SK-N-SH treated with all-trans-retinoic acid at 6 μM for 48 hours (cell line): ENCODE data around the gene RNU1-4.
"Not testable (repeated sequence)": the region's sequence is repeated elsewhere in the genome, so short reads cannot be mapped to it uniquely, and the experiment has no call there.

Experiments used
- ATAC-seq: fragments of 200-7000 bp; cut with Tn5 transposase; 3 replicates; pipeline ENCODE4 v1.9.1; 2020; ENCODE audit warnings: mild to moderate bottlenecking, moderate library complexity

The RNU1-4 gene

DNA sequence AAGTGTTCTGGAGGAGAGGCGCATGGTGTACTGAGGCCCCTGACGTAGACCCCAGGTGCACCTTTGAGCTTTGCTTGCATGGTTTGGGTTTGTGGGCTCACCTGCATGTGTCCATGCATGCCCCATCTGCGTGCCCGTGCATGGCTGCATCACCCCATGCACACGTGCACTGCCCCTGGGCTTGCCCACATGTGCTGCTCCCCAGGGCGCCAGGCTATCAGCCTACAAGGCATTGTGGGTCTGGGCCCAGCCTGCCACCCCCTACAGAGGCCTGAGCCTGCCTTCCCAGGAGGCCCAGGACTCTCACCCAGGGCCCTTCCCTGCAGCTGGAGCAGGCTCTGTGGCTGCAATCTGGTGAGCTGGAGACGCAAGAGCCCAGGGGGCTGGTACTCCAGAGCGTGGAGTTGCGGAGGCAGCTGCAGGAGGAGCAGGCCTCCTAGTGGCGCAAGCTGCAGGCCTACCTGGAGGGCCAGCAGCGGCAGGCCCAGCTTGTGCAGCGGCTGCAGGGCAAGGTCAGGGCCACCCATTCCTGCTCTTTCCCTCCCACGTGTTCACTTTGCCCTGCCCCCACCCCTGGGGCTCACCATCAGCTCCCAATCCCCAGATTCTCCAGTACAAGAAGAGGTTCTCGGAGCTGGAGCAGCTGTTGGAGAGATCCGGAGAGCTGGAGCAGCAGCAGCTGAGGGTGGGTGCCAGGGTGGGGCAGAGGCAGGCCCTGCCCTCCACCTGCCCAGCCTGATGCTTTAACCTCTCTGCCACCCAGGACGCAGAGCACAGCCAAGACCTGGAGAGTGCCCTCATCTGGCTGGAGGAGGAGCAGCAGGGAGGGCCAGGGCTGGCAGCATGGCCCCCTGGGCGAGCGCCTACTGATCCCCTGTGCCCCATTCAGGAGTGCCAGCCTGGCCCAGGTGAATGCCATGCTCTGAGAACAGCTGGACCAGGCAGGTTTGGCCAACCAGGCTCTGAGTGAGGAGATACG lies 9.9 kb downstream of the RNU1-4 start:
- ATAC-seq = peak; percentile 83

DNA sequence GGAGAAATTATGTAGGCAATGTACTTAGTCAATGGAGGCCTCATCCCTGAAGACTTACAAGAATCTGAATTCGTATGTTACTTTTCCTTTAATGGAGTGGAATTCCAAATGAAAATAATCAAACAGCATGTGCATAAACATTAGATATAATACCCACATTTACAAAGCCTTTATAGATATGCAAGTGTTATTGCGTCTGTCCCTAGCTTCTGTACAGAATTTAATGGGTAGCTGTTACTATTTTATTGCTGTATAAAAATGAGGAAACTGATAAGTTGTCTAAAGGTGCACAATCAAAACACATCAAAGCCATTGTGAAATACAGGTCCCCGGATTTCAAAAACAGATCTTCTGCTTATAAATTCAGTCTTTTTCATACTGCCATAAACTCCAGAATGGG lies 12.5 kb downstream of the RNU1-4 start:
- ATAC-seq = not testable (repeated sequence)

DNA sequence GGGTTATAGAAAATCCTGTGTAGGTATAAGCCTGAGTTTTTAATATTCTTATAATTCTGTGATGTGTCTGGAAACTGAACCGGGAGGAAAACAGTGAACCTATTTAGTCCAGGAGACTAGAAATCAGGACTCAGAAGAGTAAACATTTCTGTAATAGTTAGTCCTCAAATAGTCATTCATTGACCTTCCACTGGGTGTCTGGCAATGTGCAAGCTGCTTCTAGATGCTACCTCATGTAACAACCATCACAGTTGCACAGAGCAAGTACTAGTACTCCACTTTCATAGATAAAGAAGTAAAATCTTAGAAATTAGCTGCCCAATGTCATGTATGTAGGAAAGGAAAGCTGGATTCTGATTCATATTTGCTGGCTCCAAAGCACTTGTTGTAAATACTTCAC lies 15.1 kb downstream of the RNU1-4 start:
- peak; percentile 62 for ATAC-seq

DNA sequence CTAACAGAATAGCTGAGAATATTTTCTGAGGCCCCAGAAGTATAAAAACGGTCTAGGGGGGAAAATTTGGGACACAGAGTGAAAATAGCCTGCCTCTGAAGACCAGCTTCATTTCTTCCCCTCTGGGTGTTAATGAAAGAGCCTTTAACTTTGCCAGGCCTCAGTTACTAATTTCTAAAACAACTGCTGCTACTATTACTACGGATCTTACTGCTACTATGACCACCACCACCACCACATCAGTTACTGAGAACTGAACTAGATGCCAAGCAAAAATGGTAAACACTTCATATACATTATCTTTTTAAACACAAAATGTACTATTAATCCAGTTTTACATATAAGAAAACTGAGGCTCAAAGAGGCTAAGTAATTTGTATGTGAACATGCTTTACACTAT lies 15.6 kb downstream of the RNU1-4 start:
- not testable (repeated sequence) for ATAC-seq

DNA sequence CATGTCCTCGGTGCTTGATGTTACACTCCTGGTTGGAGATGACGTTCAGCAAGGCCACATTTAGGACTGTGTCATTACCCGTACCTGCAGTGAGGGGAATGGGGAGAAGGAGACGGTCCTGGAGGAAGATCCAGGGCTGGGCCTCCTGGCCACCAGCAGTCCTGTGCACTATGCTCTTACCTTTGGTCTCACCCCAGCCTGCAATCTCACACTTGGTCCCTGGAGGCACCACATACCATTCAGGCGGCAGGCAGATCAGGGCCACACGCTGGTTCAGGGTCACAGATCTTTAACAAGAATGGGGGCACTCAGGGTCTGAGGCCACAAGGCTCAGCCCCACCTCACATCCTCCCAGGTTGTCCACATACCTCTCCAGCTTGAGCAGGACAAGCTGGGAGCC lies 17.3 kb downstream of the RNU1-4 start:
- peak; percentile 27; the same call in 1 of the 3 replicates for ATAC-seq

DNA sequence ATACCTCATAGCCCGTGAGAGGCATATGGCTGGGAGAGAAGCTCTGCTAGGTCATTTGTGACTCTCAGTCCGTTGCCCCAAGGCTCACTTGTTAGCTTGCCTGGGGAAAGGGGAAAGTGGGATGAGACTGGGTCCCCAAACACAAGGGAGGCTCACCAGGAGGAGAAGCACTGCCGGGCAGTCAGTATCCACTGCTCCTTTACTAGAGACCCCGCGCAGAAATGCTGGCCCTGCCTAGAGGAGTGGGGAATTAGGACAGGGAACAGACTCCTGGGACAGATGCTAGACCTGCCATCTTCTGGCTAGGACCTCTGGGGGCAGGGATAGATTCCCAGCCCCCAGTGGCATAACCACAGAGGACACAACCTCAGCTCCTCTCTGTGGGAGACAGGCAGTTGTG lies 17.7 kb downstream of the RNU1-4 start:
- ATAC-seq = not testable (repeated sequence)

DNA sequence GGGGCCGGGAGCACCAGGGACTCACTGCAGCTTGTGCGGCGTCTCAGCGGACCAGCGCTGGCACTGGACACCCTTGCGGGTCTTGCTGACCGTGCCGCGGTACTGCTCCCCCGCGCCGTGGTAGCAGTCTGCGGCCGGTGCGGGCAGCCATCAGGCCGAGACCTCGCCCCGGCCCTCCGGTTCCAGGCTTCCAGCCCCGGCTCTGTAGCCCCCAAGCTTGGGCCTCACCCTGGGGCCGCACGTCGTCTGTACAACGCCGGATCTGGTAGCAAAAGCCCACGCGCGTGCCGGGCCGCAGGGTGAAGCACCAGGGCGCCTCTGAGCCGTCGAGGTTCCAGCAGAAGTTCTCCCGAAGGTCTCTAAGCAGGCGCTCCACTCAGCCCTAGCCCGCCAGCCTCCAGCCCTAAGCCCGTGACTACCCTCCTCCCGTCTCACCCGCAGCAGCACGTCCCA lies 18.8 kb downstream of the RNU1-4 start:
- ATAC-seq = not testable (repeated sequence)

DNA sequence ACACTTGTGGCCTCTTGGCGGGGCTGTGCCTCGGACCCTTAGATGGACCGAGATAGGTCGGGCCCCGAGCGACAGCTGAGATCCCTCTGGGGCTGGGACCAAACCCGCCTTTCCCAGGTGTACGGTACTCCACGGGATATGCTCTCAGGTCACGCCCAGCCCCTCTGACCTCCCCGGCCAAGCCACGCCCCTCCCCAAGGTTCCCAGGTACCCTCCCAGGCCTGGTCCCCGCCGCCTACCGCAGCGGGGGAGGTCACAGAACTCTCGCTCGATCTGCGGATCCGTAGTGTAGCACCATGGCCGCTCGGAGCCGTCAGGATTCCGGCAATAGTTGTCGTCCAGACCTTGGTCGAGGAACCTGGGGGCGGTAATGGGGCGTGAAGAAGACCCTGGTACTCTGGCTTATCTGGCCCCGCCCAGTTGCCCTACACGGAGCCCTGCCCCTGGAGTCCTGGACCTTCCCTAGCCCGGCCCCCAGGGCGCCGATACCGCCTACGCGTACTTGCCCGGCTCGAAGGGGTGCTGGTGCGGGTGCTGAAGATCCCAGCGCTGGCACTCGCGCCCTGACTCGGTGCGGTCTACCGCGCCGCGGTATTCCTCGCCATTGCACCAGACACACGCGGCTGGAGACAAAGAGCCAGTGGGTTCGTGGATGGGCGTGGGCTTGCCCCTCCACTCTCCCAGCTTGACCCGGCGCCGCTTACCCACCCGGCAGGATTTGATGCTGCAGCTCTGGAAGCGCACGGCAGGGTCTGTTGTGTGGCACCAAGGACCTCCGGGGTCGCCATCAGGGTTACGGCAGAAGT lies 19.5 kb downstream of the RNU1-4 start:
- not testable (repeated sequence) for ATAC-seq

DNA sequence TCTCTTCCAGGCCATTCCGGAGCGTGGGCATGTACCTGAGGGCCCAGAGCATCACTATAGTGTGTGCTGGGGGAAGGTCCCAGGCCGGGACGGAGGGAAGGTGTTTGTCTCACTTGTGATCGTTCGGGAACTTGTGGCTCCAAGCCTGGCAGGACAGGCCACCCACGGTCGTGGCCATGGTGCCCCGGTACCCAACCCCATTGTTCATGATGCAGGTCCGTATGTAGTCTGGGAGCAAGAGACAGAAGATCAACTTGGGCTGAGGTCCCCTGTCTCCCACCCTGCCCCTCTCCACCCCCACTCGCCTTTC lies 20.1 kb downstream of the RNU1-4 start:
- not testable (repeated sequence) for ATAC-seq

DNA sequence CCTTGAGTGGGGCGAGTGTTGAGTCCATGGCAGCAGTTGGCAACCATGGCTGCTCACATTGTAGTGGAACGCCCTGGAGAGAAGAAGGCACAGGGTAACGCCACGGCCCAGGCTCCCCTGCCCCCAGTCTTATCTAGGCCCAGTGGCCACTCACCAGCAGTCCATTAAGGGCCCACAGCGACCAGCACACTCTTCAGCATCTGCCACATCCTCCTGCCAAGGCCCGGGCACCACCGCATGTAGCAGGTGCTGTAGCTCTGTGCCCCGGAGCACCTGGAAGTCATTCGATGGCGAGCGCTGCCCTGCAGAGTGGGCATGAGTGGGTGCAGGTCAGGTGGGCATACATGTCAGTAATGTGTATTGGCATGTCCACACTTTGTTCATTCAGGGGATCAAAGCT lies 20.5 kb downstream of the RNU1-4 start:
- ATAC-seq = not testable (repeated sequence)

DNA sequence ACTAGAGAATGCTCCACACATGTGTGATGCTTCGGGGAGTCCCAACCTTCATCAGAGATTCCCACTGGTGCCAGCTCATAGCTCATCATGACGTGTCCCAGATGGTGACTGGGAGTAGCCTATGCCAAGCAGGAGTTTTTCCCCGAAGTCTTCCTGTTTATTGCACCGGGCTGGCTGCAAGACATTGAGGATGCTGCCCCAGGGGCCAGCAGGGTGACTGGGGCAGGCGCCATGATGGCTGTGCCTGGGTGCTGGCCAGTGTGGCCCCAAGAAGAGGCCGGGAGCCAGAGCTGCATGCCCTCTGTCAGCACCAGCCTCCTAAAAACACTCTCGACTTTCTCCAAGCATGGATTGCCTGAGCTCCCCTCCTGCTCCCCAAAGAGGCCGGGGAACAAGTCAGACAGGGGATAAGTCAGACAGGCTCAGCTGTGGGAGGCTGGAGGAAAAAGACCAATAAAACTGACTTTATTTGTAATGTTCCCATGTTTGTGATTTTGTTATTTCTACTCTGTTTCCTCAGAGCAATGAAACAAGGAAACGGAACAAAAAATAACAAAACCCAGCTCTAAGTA lies 24.0 kb downstream of the RNU1-4 start:
- peak; percentile 58 for ATAC-seq

DNA sequence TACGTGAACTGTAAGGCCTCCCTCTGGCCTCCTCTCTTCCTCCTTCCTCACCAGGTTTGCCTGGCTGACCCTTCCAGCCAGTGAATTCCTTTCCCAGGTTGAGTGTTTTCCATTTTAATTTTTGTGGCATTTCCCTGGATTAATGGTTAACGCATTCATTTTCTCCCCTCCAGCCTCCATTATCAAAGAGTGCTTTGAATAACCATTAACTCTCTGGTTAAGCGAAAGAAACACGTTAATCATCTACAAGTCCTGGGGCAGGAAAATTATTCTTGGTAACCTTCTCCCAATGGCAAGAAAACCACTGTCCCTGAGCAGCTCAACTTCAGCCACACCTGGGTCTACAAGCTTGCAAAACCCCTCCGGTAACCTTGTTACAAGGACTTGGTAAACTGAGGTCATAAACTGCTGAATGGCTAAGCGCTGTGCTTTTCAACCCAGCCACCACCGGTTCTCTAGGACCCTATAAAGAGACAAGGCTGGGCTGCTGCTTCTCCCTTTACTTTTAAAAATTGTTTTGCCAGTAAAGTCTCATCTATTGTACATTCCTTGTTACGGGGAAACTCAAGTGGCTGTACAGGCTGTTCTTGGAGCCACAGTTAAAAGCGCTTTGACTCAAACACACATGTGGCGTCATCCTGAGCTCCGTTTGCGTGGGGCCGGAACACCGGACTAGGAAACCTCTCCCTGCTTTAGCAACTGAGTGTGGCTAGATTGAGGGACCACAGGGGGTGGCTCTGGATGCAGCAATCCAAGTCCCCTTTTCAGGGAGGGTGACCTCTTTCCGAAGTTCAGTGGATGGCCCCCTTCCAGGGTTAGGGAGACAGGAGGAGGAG lies 24.7 kb downstream of the RNU1-4 start:
- not testable (repeated sequence) for ATAC-seq

DNA sequence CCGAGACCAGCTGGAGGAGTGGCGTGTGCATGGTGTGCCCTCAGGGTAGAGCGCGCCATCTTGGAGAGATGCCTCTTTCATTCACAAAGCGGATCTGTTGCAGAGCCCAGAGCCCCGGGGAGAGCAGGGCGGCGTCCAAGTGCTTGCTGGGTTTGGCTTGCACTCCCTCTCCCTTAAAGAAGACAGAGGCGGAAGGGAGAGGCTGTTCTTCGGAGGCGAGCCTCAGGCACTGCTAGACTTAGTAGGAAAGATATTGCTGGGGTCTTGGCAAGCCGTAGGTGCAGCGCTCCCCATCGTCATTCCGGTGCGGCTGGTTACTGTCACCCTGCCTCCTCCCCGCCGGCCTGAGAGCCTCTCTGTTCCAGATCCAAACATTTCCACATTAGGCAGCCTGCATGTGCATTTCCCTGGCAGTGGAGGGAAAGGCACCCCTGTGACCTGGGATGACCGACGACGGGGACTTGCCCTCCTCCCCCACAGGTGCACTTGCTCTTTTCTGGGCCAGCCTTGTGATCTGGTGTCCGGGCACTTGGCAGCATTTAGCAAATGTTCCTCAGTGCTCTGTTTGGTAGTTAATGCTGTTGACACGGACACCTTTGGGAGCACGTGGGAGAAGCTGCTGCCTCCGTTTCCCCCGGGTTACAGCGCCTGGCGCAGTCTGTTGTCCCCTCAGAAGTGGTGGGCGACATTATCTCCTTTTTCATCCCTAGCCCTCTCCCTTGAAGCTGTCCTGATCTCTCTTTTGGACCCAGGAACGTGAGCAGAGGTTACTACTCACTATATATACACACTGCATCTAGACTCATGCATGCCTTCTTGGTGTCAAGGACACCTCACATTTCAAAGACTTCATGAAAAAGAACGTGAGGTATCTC lies 25.7 kb downstream of the RNU1-4 start:
- ATAC-seq = not testable (repeated sequence)

DNA sequence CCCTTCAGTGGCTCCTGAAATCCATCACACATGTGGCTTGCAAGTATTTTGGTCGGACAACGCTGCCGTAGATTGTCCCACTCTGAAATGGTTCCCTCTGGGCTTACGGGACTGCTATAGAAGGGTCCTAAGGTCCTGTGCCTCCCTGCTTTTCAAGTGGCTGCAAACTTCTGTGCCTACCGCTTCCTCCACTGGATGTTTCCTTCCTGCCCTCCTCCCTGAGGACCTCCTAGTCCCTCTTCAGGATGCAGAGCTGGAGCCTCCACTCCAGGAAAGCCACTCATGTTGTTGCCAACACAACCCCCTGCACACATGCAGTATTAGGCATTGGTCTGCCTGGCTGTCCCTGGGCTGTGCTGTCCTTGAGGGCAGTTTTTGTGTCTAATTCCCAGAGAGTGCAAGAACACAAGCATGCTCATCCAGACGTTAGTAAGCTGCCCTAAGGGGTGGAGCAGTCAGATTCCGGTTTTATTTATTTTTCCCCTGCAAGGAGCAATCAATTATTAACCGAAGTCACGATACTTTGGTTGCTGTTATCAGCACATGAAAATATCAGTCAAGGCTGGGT lies 26.5 kb downstream of the RNU1-4 start:
- ATAC-seq = not testable (repeated sequence)

DNA sequence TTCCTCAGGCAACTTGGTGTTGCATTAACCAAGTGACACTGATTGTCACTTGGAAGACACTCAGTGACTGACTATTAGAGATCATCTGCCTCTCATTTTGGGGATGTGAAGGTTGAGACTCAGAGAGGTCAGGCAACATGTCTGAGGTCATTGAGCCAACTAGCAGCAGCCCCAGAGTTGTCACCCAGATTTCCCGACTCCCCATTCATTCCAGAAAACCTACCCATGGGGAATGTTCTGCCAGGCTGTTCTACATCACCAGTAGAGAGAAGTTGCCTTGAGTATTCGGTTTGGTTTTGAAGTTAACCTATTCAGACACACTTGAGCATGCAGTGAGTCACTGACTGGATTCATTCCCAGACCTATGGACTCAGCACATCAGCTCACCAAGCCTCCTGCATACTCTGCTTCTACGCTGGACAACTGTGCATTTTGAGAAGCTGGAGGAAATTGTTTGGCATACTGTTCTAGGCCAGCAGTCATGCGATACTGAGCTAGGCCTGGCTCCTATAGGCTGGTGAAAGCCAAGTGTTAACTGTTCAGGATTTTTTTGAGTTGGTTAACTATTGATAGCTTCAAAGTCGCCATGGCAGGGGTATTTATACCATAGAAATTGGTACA lies 29.9 kb downstream of the RNU1-4 start:
- peak; percentile 99 for ATAC-seq

DNA sequence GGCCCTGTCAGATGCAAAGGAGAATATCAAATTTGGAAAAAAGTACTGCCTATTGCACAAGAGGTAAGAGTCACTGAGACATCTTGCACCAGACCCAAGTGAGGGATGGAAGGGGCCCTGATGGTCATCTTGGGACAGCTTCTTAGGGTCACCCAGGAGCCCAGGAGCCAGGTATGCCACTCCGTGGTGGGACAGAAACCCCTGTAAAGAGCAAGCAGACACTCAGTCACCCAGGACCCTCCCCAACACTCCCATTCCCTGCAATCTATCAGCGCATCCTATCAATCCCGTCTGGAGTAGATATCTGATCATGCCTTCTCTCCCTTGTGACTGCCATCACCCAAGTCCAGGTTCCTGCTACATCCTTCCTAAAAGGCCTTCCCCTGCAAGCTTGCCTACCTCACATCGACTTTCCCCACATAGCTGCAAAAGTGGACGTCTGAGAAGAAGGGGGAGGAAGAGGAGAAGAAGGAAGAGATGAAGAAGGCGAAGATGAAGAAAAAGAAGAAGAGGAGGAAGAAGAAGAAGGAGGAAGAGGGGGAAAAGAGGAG lies 30.7 kb downstream of the RNU1-4 start:
- ATAC-seq = peak; percentile 1; the same call in 1 of the 3 replicates

DNA sequence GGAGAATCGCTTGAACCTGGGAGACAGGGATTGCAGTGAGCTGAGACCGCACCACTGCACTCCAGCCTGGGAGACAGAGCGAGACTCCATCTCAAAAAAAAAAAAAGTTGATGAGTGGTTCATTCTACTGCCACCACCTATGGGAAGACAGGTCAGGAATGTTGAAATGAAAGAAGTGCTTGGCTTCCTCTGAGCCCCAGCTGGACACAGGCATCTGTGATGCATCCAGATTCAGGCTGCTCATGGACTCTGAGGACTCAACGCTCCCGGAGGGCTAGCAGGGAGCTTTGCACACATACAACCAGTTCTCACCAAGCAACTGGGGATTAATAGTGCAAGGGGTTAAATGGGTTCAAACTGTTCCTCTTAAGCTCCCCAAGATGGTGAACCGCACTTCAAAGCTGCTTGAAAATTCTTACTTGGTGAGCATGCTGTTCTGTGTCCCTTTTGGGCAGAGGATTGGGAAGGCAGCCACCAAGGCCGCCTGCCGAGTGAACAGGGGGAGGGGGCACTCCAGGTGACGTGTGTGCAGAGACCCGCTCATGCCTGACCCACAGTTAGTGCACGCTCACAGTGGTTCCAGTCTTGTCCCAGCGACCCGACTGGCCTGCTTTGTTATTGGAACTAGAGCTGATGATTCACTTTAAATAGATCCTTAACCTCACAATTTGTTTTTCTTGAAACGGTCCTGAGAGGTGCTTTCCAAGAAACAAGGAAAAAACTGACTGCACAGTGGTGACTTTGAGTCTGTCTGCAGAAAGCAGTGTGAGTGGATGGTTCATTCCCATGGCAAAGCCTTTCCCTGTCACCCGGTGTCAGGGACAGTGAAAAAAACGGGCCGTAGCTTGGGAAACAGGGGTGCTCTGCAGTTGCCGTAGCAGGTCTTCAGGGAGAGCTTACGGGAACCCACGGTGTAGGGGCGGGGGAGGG lies 32.2 kb downstream of the RNU1-4 start:
- not testable (repeated sequence) for ATAC-seq

DNA sequence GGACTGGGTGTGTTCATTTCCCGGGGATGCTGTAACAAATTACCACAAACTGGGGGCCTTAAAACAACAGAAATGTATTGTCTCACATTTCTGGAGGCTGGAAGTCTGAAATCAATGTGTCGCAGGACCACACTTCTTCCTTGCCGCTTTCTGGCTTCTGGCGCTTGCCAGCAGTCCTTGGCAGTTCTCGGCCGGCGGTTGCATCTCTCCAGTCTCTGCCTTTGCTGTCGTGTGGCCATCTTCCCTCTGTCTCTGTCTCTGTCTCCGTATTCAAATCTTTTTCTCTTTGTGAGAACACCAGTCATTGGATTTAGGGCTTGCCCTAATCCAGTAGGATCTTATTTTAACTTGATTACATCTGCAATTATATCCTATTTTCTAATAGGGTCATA lies 32.9 kb downstream of the RNU1-4 start:
- ATAC-seq = not testable (repeated sequence)

DNA sequence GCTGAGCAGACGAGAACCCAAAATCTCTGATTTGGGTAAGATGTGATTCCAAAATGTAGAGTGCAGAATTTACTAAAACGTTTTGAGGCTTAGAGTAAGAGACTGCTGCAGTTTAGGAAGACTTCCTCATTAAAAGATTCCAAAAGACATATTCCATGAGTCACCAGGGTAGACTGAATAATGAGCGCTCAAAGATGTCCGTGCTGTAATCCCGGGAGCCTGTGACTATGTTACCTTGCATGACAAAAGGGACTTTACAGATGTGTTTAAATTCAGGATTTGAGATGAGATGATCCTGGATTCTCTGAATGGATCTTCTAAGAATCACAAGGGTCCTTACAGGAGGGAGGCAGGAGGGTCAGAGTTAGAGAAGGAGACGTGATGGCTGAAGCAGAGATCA lies 33.4 kb downstream of the RNU1-4 start:
- not testable (repeated sequence) for ATAC-seq
